Stimulated activated CD4-positive, alpha-beta T cell treated with anti-CD3 and anti-CD28 coated beads, Interleukin-2, amount 100 ng/mL, for 4 hours (primary cell): ENCODE measurements around the gene OTOA.
"Not testable (repeated sequence)": the region's sequence is repeated elsewhere in the genome, so short reads cannot be mapped to it uniquely, and the experiment has no call there.

Source experiments
- DNase-seq: peaks from one replicate; pipeline ENCODE4 v3.0.0-alpha.2; 2020; ENCODE audit warnings: low read depth

Gene OTOA

GRCh38 chr16:21641916-21642315 lies 21.9 kb upstream of the OTOA start:
- DNase-seq, result no peak

- DNase-seq, result no peak
These were observed 20.9 kb upstream of the OTOA start for GRCh38 chr16:21642861-21643260.

GRCh38 chr16:21643785-21644184 lies 20.0 kb upstream of the OTOA start:
- no peak for DNase-seq

- DNase-seq, result no peak
These were observed 19.1 kb upstream of the OTOA start for GRCh38 chr16:21644674-21645073.

- DNase-seq, result peak; percentile 6
These were observed 18.5 kb upstream of the OTOA start for GRCh38 chr16:21645261-21645721.

GRCh38 chr16:21646091-21646490 lies 17.7 kb upstream of the OTOA start:
- no peak for DNase-seq

GRCh38 chr16:21646721-21647561 lies 16.8 kb upstream of the OTOA start:
- peak; percentile 57 for DNase-seq

- no peak for DNase-seq
These were observed 16.1 kb upstream of the OTOA start for GRCh38 chr16:21647562-21648164.

GRCh38 chr16:21649826-21650406 lies 13.9 kb upstream of the OTOA start:
- not testable (repeated sequence) for DNase-seq

- DNase-seq, result no peak
These were observed 13.2 kb upstream of the OTOA start for GRCh38 chr16:21650521-21650920.

- no peak for DNase-seq
These were observed 12.3 kb upstream of the OTOA start for GRCh38 chr16:21651515-21651914.

GRCh38 chr16:21652453-21652852 lies 11.3 kb upstream of the OTOA start, which contains the start of gene IGSF6:
TSS of gene IGSF6 (minus strand) at chr16:21652608. CDS start at chr16:21652598, 10 bp downstream.
- DNase-seq, result no peak

- no peak for DNase-seq
These were observed 10.2 kb upstream of the OTOA start for GRCh38 chr16:21653571-21653970.

GRCh38 chr16:21654466-21654865 lies 9.3 kb upstream of the OTOA start:
- DNase-seq, result no peak

- DNase-seq, result no peak
These were observed 8.9 kb upstream of the OTOA start for GRCh38 chr16:21654881-21655280.

- peak; percentile 22 for DNase-seq
These were observed 6.7 kb upstream of the OTOA start for GRCh38 chr16:21656795-21657768.

- DNase-seq, result no peak
These were observed 4.6 kb upstream of the OTOA start for GRCh38 chr16:21659124-21659523.

GRCh38 chr16:21664801-21665492 lies 1.2 kb downstream of the OTOA start:
- DNase-seq, result no peak

- DNase-seq, result no peak
These were observed 3.0 kb downstream of the OTOA start for GRCh38 chr16:21666772-21667171.

GRCh38 chr16:21667575-21667974 lies 3.8 kb downstream of the OTOA start:
- no peak for DNase-seq

GRCh38 chr16:21673469-21673868 lies 9.7 kb downstream of the OTOA start:
- DNase-seq, result no peak
